PC-9 (cell line): ENCODE results near the gene RBFOX1.

Experiments used
- CTCF ChIP-seq: fragments of 200-600 bp; sonication (generic); conservative IDR thresholded peaks from 2 replicates; pipeline ENCODE4 v1.6.1; 2017; ENCODE audit warnings: mixed run types, antibody characterized with exemption, mild to moderate bottlenecking, moderate library complexity
- EZH2 ChIP-seq: fragments of 200-600 bp; sonication (generic); IDR thresholded peaks from 2 replicates; pipeline ENCODE4 v1.8.0; 2017; ENCODE audit warnings: antibody characterized with exemption, low read depth

GRCh38 chr16:7548796-7549318, 216.2 kb downstream of the RBFOX1 start:
- TF ChIP-seq CTCF (no peak), EZH2 (no peak)
